H1 (cell line): ENCODE results near the gene LDHAL6A.

Experiments
- CBX5 ChIP-seq: fragments of 300-800, 300-1000 bp; sonication (generic); IDR thresholded peaks from 2 replicates; pipeline ENCODE4 v1.7.1; 2016; ENCODE audit warnings: antibody characterized with exemption, low read length, low read depth
- EZH2 ChIP-seq: fragments of 200-600 bp; sonication (generic); IDR thresholded peaks from 2 replicates; pipeline ENCODE4 v1.7.1; 2012; ENCODE audit warnings: low read depth, mild to moderate bottlenecking, moderate library complexity, low read length, inconsistent platforms; ENCODE audit not compliant: severe bottlenecking
- POLR2A ChIP-seq, 2 experiments: IDR thresholded peaks; 1 replicate in 1 of 2; 2 replicates in 1 of 2; pipeline ENCODE4 v1.6.1; 2011; ENCODE audit warnings: low read depth in 2 of 2, low read length in 2 of 2, mild to moderate bottlenecking in 2 of 2; ENCODE audit errors: control extremely low read depth in 1 of 2
- POLR2AphosphoS5 ChIP-seq: IDR thresholded peaks from 2 replicates; pipeline ENCODE4 v1.6.1; 2011; ENCODE audit warnings: low read depth, low read length
- USF2 ChIP-seq: IDR thresholded peaks from 2 replicates; pipeline ENCODE4 v1.6.1; 2011; ENCODE audit warnings: low read length, improper control_type of control experiment

- TF ChIP-seq CBX5 (no peak), EZH2 (no peak), USF2 (no peak), POLR2AphosphoS5 (no peak), POLR2A (IDR thresholded peaks at IDR 0.05; ENCODE audit: control extremely low read depth in 1 of 2, low read depth in 2 of 2, low read length in 2 of 2) (no peak)
Observed at GRCh38 chr11:18495271-18495670, 39.6 kb downstream of the LDHAL6A start.
